HepG2 (cell line): ENCODE results near the gene LRRC4C. TPM values are rescaled to one million over a fixed set of nuclear protein-coding genes. Genes with fewer than 3 reads are reported as not detected.

Experiments used
- ATAC-seq: fragments of 200-7000 bp; cut with Tn5 transposase; 3 replicates; pipeline ENCODE4 v1.9.1; 2020; ENCODE audit warnings: mild to moderate bottlenecking, moderate library complexity
- BruUV-seq: library from RNA; stranded (reverse); fragments of 400-500 nt; replicated peaks from 2 replicates; lab custom pipeline; 2021; lab: Mats Ljungman, UMichigan
- CTCF ChIA-PET: fragments of 300-600 bp; formaldehyde crosslinking; extraction: SDS; loops from one replicate; lab custom pipeline; 2021; ENCODE audit warnings: low total read pairs, inconsistent platforms, low intra/inter-chr PET ratio; lab: Yijun Ruan, JAX
- POLR2A ChIA-PET: fragments of 350-600 bp; sonication (Branson Sonifier 250); formaldehyde crosslinking; loops from one replicate; lab custom pipeline; 2020; ENCODE audit warnings: antibody characterized with exemption, inconsistent platforms; lab: Yijun Ruan, JAX
- DNase-seq: peaks from one replicate; pipeline ENCODE4 v3.0.0-alpha.2; 2015; ENCODE audit warnings: low spot score
- FAIRE-seq: peaks from 3 replicates; lab custom pipeline; 2011; peaks lifted over from hg19 to GRCh38; lab: Jason Lieb, UNC
- H2AFZ ChIP-seq: one replicate; pipeline ENCODE4 v1.6.1; 2011; ENCODE audit warnings: low read length, inconsistent platforms
- H3K27ac ChIP-seq: fragments of 300-600 bp; 3 replicates; pipeline ENCODE4 v1.8.0; 2011; ENCODE audit warnings: mixed run types, mild to moderate bottlenecking, mixed read lengths, low read length, inconsistent platforms; ENCODE audit not compliant: insufficient read depth; ENCODE audit errors: extremely low read length
- H3K27me3 ChIP-seq, 2 experiments: fragments of 200-600 bp in 1 of 2; 2 replicates in 1 of 2; 3 replicates in 1 of 2; pipeline versions ENCODE4 v1.6.0 to v1.8.0; 2011; ENCODE audit warnings: low read length in 2 of 2, mild to moderate bottlenecking in 2 of 2, moderate library complexity in 2 of 2, inconsistent platforms in 1 of 2; ENCODE audit not compliant: insufficient read depth in 2 of 2, control insufficient read depth in 1 of 2
- H3K36me3 ChIP-seq, 2 experiments: fragments of 200-600 bp in 1 of 2; replicated peaks in 1 of 2; 2 replicates in 1 of 2; 3 replicates in 1 of 2; pipeline versions ENCODE4 v1.5.1 to v1.8.0; 2011; ENCODE audit warnings: low read length in 2 of 2, inconsistent platforms in 1 of 2; ENCODE audit not compliant: insufficient read depth in 2 of 2, control insufficient read depth in 1 of 2
- H3K4me1 ChIP-seq: 2 replicates; pipeline ENCODE4 v1.5.1; 2012; ENCODE audit warnings: low read length, inconsistent platforms; ENCODE audit not compliant: insufficient read depth
- H3K4me2 ChIP-seq: 2 replicates; pipeline ENCODE4 v1.6.0; 2011; ENCODE audit warnings: low read depth, low read length, inconsistent platforms
- H3K4me3 ChIP-seq, 3 experiments: fragments of 200-600 bp in 1 of 3; sonication (generic), shearing (Covaris generic) in 1 of 3; replicated peaks in 1 of 3; 2 replicates each; pipeline ENCODE4 v1.5.1; 2011 to 2016; ENCODE audit warnings: low read length in 3 of 3, inconsistent platforms in 2 of 3, low read depth in 2 of 3, mild to moderate bottlenecking in 2 of 3, control low read depth in 1 of 3, mixed read lengths in 1 of 3; ENCODE audit not compliant: insufficient read depth in 1 of 3
- H3K79me2 ChIP-seq: one replicate; pipeline ENCODE4 v1.6.1; 2011; ENCODE audit warnings: low read length, inconsistent platforms; ENCODE audit not compliant: insufficient read depth
- H3K9ac ChIP-seq: 2 replicates; pipeline ENCODE4 v1.6.0; 2011; ENCODE audit warnings: mild to moderate bottlenecking, low read depth, low read length, inconsistent platforms; ENCODE audit not compliant: insufficient read depth
- H3K9me3 ChIP-seq: 2 replicates; pipeline ENCODE4 v1.5.1; 2012; ENCODE audit warnings: mild to moderate bottlenecking, low read length
- H4K20me1 ChIP-seq: 2 replicates; pipeline ENCODE4 v1.6.0; 2011; ENCODE audit warnings: inconsistent platforms, mild to moderate bottlenecking, low read length, moderate library complexity; ENCODE audit not compliant: insufficient read depth
- ETV6 ChIP-seq: sonication (generic); formaldehyde crosslinking; conservative IDR thresholded peaks from 2 replicates; pipeline ENCODE4 v1.4.0; 2020; ENCODE audit warnings: missing genetic modification reagents
- GATAD1 ChIP-seq: IDR thresholded peaks from 2 replicates; pipeline ENCODE4 v1.6.1; 2016; ENCODE audit warnings: missing genetic modification reagents, missing compliant biosample characterization
- HNF1B ChIP-seq: sonication (generic); formaldehyde crosslinking; IDR thresholded peaks from 2 replicates; pipeline ENCODE4 v1.5.1; 2020; ENCODE audit warnings: mild to moderate bottlenecking, moderate library complexity, missing genetic modification reagents
- HNRNPK ChIP-seq: fragments of 200-400 bp; formaldehyde crosslinking; IDR thresholded peaks from 2 replicates; pipeline ENCODE4 v1.6.1; 2018; ENCODE audit warnings: low read length, low read depth, moderate library complexity, mild to moderate bottlenecking; ENCODE audit not compliant: poor library complexity, severe bottlenecking
- NR3C1 ChIP-seq: sonication (generic); formaldehyde crosslinking; IDR thresholded peaks from 2 replicates; pipeline ENCODE4 v1.4.0; 2020; ENCODE audit warnings: missing genetic modification reagents
- RXRB ChIP-seq: IDR thresholded peaks from 2 replicates; pipeline ENCODE4 v1.6.1; 2016; ENCODE audit warnings: borderline replicate concordance, missing genetic modification reagents, missing compliant biosample characterization
- SMARCE1 ChIP-seq: fragments of 450-650 bp; IDR thresholded peaks from 2 replicates; pipeline ENCODE4 v1.6.1; 2017; ENCODE audit warnings: borderline replicate concordance
- ZFX ChIP-seq: sonication (generic); formaldehyde crosslinking; IDR thresholded peaks from 2 replicates; pipeline ENCODE4 v1.4.0; 2020; ENCODE audit warnings: mild to moderate bottlenecking, low read depth, missing genetic modification reagents, moderate library complexity
- ZNF281 ChIP-seq: sonication (generic); formaldehyde crosslinking; IDR thresholded peaks from 2 replicates; pipeline ENCODE4 v1.4.0; 2020; ENCODE audit warnings: missing genetic modification reagents, borderline replicate concordance
- ZNF337 ChIP-seq: sonication (generic); formaldehyde crosslinking; IDR thresholded peaks from 2 replicates; pipeline ENCODE4 v1.5.1; 2020; ENCODE audit warnings: missing genetic modification reagents, low read depth, mild to moderate bottlenecking, borderline replicate concordance
- ZNF382 ChIP-seq: sonication (generic); formaldehyde crosslinking; IDR thresholded peaks from 2 replicates; pipeline ENCODE4 v1.5.0; 2020; ENCODE audit warnings: missing genetic modification reagents, mild to moderate bottlenecking, borderline replicate concordance
- ZNF749 ChIP-seq: sonication (generic); formaldehyde crosslinking; IDR thresholded peaks from 2 replicates; pipeline ENCODE4 v1.8.0; 2022; ENCODE audit warnings: mild to moderate bottlenecking, missing genetic modification reagents, moderate library complexity, borderline replicate concordance
- WGBS: methylation state at CpG from one replicate; pipeline ENCODE4 v1.1.6; 2017; ENCODE audit warnings: low lambda C conversion rate; 5-methylcytosine and 5-hydroxymethylcytosine counted together
- in situ Hi-C: cut with HindIII; loops from 2 replicates; pipeline ENCODE4 v1.10.0; 2017; ENCODE audit warnings: low pct_unique_long_range_greater_than_20kb; ENCODE audit not compliant: extremely low pct_ligation_motif_present
- intact Hi-C: fragments of 100-400 bp; cut with micrococcal nuclease; formaldehyde crosslinking; loops from one replicate; pipeline ENCODE4 v1.10.0; 2022; ENCODE audit not compliant: unreplicated experiment
- polyA plus RNA-seq, 8 experiments: library from polyadenylated mRNA; depleted of rRNA in 3 of 8; stranded (reverse) in 7 of 8; unstranded in 1 of 8; fragments of >200 nt; fragmentation: Illumina TruSeq in 4 of 8; extraction: Trizol in 4 of 8; gene quantifications; 2 replicates each; pipeline versions ENCODE4 v1.2.1 to v1.2.3, GENCODE V29; 2011 to 2016; ENCODE audit warnings: low read depth in 4 of 8, missing spikeins in 1 of 8, mixed read lengths in 1 of 8; ENCODE audit not compliant: insufficient read depth in 1 of 8
- total RNA-seq, 5 experiments: library from RNA; depleted of rRNA; stranded (reverse); fragments of >200 nt; fragmentation: Illumina TruSeq; extraction: Trizol; gene quantifications; 2 replicates each; pipeline ENCODE4 v1.2.3, GENCODE V29; 2016; ENCODE audit warnings: low read depth in 1 of 5
- TF ChIP-seq, protein P1 (sequence below): IDR thresholded peaks from 2 replicates; pipeline ENCODE4 v1.6.1; 2016; ENCODE audit warnings: missing biosample characterization, missing genetic modification reagents, low read depth
- TF ChIP-seq, protein P2 (sequence below): sonication (generic); formaldehyde crosslinking; IDR thresholded peaks from 2 replicates; pipeline ENCODE4 v1.8.1; 2023; ENCODE audit warnings: mild to moderate bottlenecking, inconsistent platforms, moderate library complexity, missing genetic modification reagents, borderline replicate concordance

Gene LRRC4C
- total and polyA plus RNA-seq, 2 of the 13 experiments (the other 11 are each of a cell fraction or from before 2014, with no cell fraction given) = not detected

DNA sequence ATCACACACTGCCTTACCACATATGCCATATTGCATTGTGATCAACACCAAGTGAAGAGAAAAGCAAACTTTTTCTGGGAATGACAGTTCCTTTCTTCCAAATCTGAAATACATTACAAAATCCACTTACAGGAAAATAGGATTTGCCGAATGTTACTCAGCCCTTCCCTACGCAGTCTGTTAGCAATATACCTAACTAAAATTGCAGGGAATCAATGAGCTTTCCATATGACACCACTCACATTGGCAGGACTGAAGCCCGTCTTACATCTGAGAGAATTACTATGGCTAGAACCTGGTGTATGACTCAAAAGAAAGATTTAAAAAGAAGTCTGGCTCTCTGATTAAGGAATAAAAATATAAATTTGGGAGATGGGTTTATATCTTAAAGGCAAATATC, 136.0 kb downstream of the LRRC4C start (continued):
- TF ChIP-seq ZNF281 (CRISPR knock-in tag) (no peak), ZNF749 (no peak), GATAD1 (CRISPR knock-in tag) (no peak), ZNF382 (CRISPR knock-in tag) (no peak), ETV6 (CRISPR knock-in tag) (no peak), SMARCE1 (no peak), NR3C1 (CRISPR knock-in tag) (no peak), ZNF337 (CRISPR knock-in tag) (no peak)

DNA sequence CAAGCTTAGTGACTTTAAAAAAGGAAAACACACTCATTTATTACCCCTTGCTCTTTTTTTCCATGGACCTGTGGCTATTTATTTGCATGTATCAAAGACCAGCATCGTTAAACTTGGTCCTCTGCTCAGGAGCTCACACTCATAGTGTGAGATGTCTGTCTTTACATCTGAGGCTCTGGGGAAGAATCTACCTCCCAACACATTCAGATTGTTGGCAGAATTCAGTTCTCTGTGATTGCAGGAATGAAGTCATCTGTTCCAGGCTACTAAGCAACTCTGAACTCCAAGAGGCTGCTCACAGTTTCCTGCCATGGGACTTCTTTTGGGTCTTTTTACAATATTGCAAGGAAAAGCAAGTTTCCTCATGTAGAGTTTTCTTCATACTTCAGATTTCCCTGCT, 138.8 kb downstream of the LRRC4C start:
- Histone ChIP-seq H3K27me3 (no peaks in the 10 kb centered on the region), H3K9me3 (no peaks in the 10 kb centered on the region), H4K20me1 (no peaks in the 10 kb centered on the region), H3K36me3 (no peaks in the 10 kb centered on the region), H3K9ac (no peak overlapping the region), H3K79me2 (no peaks in the 10 kb centered on the region), H3K27ac (no peak overlapping the region), H3K4me2 (no peak overlapping the region), H2AFZ (no peak overlapping the region), H3K4me3 (no peak overlapping the region), H3K4me1 (no peaks in the 10 kb centered on the region)
- BruUV-seq = no TSS peak
- no peak for DNase-seq
- ChIA-PET CTCF (no interaction called here), POLR2A (no interaction called here)
- no peak for ATAC-seq
- intact Hi-C loops = no loop called here
- 0% methylated on average over 1 of the region's 1 CpG for WGBS
- no peak for FAIRE-seq
- in situ Hi-C loops = no loop called here
- TF ChIP-seq ZFX (no peak), RXRB (CRISPR knock-in tag) (no peak), HNF1B (CRISPR knock-in tag) (no peak), HNRNPK (no peak)
- TF ChIP-seq, protein P1, sequence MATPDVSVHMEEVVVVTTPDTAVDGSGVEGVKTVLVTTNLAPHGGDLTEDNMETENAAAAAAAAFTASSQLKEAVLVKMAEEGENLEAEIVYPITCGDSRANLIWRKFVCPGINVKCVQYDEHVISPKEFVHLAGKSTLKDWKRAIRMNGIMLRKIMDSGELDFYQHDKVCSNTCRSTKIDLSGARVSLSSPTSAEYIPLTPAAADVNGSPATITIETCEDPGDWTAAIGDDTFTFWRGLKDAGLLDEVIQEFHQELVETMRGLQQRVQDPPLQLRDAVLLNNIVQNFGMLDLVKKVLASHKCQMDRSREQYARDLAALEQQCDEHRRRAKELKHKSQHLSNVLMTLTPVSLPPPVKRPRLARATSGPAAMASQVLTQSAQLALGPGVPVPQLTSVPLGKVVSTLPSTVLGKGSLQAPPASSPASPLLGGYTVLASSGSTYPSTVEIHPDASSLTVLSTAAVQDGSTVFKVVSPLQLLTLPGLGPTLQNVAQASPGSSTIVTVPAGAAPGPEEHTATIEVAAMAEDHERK (CRISPR knock-in tag) = no peak
- TF ChIP-seq, protein P2, sequence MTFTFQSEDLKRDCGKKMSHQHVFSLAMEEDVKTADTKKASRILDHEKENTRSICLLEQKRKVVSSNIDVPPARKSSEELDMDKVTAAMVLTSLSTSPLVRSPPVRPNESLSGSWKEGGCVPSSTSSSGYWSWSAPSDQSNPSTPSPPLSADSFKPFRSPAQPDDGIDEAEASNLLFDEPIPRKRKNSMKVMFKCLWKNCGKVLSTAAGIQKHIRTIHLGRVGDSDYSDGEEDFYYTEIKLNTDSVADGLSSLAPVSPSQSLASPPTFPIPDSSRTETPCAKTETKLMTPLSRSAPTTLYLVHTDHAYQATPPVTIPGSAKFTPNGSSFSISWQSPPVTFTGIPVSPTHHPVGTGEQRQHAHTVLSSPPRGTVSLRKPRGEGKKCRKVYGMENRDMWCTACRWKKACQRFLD (CRISPR knock-in tag) = no peak
